ENCODE measurements around the gene LYST.

LYST gene

DNA sequence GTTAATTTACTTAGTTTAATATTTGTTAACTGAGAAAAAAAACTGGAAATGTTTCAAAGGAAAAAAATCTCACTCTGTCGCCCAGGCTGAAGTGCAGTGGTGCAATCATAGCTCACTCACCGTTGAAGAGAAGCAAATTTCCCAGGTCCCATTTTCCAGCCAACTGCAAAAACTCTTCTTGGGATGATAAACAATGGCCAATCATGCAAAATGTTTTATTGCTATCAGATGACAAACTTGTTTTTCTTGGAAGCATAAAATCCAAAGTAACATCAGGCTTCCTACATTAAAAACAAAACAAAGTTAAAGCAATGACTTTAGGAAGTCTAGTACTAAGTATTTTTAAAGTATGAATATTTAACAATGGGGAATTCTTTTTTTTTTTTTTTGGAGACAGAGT lies 84.9 kb downstream of the LYST start:
- DNase-seq (ENCODE audit: low read depth), result no peak
- no peak overlapping the region for H3K4me3 ChIP-seq (ENCODE audit: control insufficient read depth, low read depth, low read length)
- TF ChIP-seq, protein P1, sequence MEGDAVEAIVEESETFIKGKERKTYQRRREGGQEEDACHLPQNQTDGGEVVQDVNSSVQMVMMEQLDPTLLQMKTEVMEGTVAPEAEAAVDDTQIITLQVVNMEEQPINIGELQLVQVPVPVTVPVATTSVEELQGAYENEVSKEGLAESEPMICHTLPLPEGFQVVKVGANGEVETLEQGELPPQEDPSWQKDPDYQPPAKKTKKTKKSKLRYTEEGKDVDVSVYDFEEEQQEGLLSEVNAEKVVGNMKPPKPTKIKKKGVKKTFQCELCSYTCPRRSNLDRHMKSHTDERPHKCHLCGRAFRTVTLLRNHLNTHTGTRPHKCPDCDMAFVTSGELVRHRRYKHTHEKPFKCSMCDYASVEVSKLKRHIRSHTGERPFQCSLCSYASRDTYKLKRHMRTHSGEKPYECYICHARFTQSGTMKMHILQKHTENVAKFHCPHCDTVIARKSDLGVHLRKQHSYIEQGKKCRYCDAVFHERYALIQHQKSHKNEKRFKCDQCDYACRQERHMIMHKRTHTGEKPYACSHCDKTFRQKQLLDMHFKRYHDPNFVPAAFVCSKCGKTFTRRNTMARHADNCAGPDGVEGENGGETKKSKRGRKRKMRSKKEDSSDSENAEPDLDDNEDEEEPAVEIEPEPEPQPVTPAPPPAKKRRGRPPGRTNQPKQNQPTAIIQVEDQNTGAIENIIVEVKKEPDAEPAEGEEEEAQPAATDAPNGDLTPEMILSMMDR (IDR thresholded peaks at IDR 0.05; ENCODE audit: control insufficient read depth, insufficient read depth, low read depth, low read length, missing control alignments), result no peak

GRCh38 chr1:235779770-235780169 lies 86.9 kb downstream of the LYST start:
- TF ChIP-seq, protein P1 (IDR thresholded peaks at IDR 0.05; ENCODE audit: control insufficient read depth, insufficient read depth, low read depth, low read length, missing control alignments), result no peak
- no peak for DNase-seq (ENCODE audit: low read depth)
- H3K4me3 ChIP-seq (ENCODE audit: control insufficient read depth, low read depth, low read length), result no peak overlapping the region

- no peak for DNase-seq (ENCODE audit: low read depth)
- H3K4me3 ChIP-seq (ENCODE audit: control insufficient read depth, low read depth, low read length), result no peak overlapping the region
- TF ChIP-seq, protein P1 (IDR thresholded peaks at IDR 0.05; ENCODE audit: control insufficient read depth, insufficient read depth, low read depth, low read length, missing control alignments), result no peak
These were observed 90.3 kb downstream of the LYST start for GRCh38 chr1:235776396-235776795.

DNA sequence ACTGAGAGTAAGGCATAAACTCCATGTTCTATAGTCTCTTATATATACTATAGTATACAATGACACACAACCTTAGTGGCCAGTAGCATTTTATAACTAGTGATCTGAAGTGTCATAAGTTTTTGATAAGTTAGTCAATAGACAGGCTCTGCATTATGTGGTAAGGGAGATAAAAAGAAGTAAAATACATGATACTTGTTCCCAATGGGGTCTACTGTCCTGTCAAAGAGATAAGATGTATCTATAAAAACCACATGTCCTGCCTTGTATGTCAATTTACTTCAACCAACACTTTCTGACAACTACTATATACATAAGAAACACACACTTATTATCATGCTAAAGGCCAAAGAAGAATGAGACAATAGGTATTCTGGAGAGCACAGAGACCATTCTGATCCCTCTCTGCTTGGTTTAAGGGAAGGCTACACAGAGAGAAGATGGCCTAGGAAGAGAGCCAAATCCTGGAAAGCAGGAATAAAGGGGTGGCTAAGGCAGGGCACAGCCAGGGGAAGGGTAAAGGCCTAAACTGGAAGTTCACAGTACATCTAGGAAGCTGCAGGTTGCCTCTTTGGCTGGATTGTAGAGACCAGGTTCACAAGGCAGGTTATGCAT lies 91.4 kb downstream of the LYST start:
- TF ChIP-seq, protein P1 (IDR thresholded peaks at IDR 0.05; ENCODE audit: control insufficient read depth, insufficient read depth, low read depth, low read length, missing control alignments), result no peak
- H3K4me3 ChIP-seq (ENCODE audit: control insufficient read depth, low read depth, low read length), result no peak overlapping the region
- no peak for DNase-seq (ENCODE audit: low read depth)

DNA sequence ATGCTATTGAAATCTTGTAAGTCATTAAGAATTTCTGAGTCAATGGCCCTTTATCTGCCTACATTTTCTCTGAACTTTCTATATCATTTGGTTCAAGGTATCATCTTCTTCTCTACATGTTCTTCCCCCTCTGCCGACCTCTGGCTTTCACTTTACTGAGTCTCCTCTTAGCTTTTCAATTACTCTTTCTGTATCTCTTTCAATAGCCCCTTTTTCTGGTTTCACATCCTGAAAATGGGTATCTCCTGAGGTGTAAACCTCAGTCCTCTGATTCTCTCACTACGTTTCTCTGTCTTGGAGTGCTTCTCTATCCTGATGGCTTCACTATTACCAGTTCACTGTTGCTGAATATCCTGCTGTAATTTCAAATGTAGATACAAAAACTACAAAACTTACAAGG lies 98.9 kb downstream of the LYST start:
- DNase-seq (ENCODE audit: low read depth), result no peak
- TF ChIP-seq, protein P1 (IDR thresholded peaks at IDR 0.05; ENCODE audit: control insufficient read depth, insufficient read depth, low read depth, low read length, missing control alignments), result no peak

GRCh38 chr1:235766794-235767285 lies 99.9 kb downstream of the LYST start:
- TF ChIP-seq, protein P1 (IDR thresholded peaks at IDR 0.05; ENCODE audit: control insufficient read depth, insufficient read depth, low read depth, low read length, missing control alignments), result no peak
- no peak overlapping the region for H3K4me3 ChIP-seq (ENCODE audit: control insufficient read depth, low read depth, low read length)
- no peak for DNase-seq (ENCODE audit: low read depth)

More for the DNA sequence above, 98.9 kb downstream of the LYST start:
- H3K4me3 ChIP-seq (ENCODE audit: control insufficient read depth, low read depth, low read length), result no peak overlapping the region
